H1 (cell line): Measurements from ENCODE around the gene PTK6. TPM values are rescaled to one million over a fixed set of nuclear protein-coding genes. Genes with fewer than 3 reads are reported as not detected.

Experiments used
- ATF2 ChIP-seq: IDR thresholded peaks from 2 replicates; pipeline ENCODE4 v1.6.1; 2012; ENCODE audit warnings: low read length, inconsistent platforms
- CREB1 ChIP-seq: IDR thresholded peaks from 2 replicates; pipeline ENCODE4 v1.6.1; 2012; ENCODE audit warnings: inconsistent platforms
- CTBP2 ChIP-seq: IDR thresholded peaks from 2 replicates; pipeline ENCODE4 v1.7.0; 2011; ENCODE audit warnings: borderline replicate concordance, mild to moderate bottlenecking, moderate library complexity, mixed read lengths, low read length; ENCODE audit not compliant: insufficient read depth, insufficient read length
- GABPA ChIP-seq: IDR thresholded peaks from 2 replicates; pipeline ENCODE4 v1.6.1; 2011; ENCODE audit warnings: mild to moderate bottlenecking, low read length, moderate library complexity, borderline replicate concordance; ENCODE audit not compliant: insufficient read depth
- JUN ChIP-seq: IDR thresholded peaks from 2 replicates; pipeline ENCODE4 v1.6.1; 2011; ENCODE audit warnings: low read depth, mild to moderate bottlenecking, improper control_type of control experiment, low read length
- POU5F1 ChIP-seq: IDR thresholded peaks from 2 replicates; pipeline ENCODE4 v1.6.1; 2011; ENCODE audit warnings: low read depth, mild to moderate bottlenecking, low read length, moderate library complexity
- polyA plus RNA-seq, 7 experiments: library from polyadenylated mRNA; depleted of rRNA in 3 of 7; stranded (reverse) in 5 of 7; unstranded in 2 of 7; fragments of >200 nt in 5 of 7; fragments of 200-250 nt in 2 of 7; gene quantifications; 1 replicate in 5 of 7; 2 replicates in 1 of 7; 4 replicates in 1 of 7; pipeline versions ENCODE4 v1.2.1 to v1.2.3, GENCODE V29; 2011 to 2013; ENCODE audit warnings: missing spikeins in 2 of 7, mixed read lengths in 2 of 7
- total RNA-seq: library from RNA; stranded (reverse); fragmentation: NEBNext Ultra II Directional; extraction: Animal tissue kit (Norgen Biotek cat#: 25700); gene quantifications from 2 replicates; pipeline ENCODE4 v1.2.1, GENCODE V29; 2021
- TF ChIP-seq, protein P1 (sequence below): fragments of 300-600 bp; sonication (generic); IDR thresholded peaks from 2 replicates; pipeline ENCODE4 v1.7.1; 2012; ENCODE audit warnings: low read length, moderate library complexity, mild to moderate bottlenecking, inconsistent platforms; ENCODE audit not compliant: insufficient replicate concordance

PTK6 gene
- total and polyA plus RNA-seq, 2 of the 8 experiments (the other 6 are each of a cell fraction or from before 2014, with no cell fraction given), result 0.12 to 0.19 TPM

- TF ChIP-seq, protein P1, sequence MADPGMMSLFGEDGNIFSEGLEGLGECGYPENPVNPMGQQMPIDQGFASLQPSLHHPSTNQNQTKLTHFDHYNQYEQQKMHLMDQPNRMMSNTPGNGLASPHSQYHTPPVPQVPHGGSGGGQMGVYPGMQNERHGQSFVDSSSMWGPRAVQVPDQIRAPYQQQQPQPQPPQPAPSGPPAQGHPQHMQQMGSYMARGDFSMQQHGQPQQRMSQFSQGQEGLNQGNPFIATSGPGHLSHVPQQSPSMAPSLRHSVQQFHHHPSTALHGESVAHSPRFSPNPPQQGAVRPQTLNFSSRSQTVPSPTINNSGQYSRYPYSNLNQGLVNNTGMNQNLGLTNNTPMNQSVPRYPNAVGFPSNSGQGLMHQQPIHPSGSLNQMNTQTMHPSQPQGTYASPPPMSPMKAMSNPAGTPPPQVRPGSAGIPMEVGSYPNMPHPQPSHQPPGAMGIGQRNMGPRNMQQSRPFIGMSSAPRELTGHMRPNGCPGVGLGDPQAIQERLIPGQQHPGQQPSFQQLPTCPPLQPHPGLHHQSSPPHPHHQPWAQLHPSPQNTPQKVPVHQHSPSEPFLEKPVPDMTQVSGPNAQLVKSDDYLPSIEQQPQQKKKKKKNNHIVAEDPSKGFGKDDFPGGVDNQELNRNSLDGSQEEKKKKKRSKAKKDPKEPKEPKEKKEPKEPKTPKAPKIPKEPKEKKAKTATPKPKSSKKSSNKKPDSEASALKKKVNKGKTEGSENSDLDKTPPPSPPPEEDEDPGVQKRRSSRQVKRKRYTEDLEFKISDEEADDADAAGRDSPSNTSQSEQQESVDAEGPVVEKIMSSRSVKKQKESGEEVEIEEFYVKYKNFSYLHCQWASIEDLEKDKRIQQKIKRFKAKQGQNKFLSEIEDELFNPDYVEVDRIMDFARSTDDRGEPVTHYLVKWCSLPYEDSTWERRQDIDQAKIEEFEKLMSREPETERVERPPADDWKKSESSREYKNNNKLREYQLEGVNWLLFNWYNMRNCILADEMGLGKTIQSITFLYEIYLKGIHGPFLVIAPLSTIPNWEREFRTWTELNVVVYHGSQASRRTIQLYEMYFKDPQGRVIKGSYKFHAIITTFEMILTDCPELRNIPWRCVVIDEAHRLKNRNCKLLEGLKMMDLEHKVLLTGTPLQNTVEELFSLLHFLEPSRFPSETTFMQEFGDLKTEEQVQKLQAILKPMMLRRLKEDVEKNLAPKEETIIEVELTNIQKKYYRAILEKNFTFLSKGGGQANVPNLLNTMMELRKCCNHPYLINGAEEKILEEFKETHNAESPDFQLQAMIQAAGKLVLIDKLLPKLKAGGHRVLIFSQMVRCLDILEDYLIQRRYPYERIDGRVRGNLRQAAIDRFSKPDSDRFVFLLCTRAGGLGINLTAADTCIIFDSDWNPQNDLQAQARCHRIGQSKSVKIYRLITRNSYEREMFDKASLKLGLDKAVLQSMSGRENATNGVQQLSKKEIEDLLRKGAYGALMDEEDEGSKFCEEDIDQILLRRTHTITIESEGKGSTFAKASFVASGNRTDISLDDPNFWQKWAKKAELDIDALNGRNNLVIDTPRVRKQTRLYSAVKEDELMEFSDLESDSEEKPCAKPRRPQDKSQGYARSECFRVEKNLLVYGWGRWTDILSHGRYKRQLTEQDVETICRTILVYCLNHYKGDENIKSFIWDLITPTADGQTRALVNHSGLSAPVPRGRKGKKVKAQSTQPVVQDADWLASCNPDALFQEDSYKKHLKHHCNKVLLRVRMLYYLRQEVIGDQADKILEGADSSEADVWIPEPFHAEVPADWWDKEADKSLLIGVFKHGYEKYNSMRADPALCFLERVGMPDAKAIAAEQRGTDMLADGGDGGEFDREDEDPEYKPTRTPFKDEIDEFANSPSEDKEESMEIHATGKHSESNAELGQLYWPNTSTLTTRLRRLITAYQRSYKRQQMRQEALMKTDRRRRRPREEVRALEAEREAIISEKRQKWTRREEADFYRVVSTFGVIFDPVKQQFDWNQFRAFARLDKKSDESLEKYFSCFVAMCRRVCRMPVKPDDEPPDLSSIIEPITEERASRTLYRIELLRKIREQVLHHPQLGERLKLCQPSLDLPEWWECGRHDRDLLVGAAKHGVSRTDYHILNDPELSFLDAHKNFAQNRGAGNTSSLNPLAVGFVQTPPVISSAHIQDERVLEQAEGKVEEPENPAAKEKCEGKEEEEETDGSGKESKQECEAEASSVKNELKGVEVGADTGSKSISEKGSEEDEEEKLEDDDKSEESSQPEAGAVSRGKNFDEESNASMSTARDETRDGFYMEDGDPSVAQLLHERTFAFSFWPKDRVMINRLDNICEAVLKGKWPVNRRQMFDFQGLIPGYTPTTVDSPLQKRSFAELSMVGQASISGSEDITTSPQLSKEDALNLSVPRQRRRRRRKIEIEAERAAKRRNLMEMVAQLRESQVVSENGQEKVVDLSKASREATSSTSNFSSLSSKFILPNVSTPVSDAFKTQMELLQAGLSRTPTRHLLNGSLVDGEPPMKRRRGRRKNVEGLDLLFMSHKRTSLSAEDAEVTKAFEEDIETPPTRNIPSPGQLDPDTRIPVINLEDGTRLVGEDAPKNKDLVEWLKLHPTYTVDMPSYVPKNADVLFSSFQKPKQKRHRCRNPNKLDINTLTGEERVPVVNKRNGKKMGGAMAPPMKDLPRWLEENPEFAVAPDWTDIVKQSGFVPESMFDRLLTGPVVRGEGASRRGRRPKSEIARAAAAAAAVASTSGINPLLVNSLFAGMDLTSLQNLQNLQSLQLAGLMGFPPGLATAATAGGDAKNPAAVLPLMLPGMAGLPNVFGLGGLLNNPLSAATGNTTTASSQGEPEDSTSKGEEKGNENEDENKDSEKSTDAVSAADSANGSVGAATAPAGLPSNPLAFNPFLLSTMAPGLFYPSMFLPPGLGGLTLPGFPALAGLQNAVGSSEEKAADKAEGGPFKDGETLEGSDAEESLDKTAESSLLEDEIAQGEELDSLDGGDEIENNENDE, result no peak
- no peak for TF ChIP-seq JUN
- no peak for TF ChIP-seq POU5F1
- no peak for TF ChIP-seq CTBP2
- TF ChIP-seq GABPA, result no peak
- TF ChIP-seq ATF2, result no peak
- TF ChIP-seq CREB1, result no peak
- TF ChIP-seq, all 59 proteins: peak for 0
Observed at GRCh38 chr20:63540417-63541186, 3.4 kb upstream of the PTK6 start (continued).
